Body of pancreas (tissue), 4 donors: Measurements from ENCODE around the gene TPP1. TPM values are rescaled to one million over a fixed set of nuclear protein-coding genes. Genes with fewer than 3 reads are reported as not detected.

Experiments
- ATAC-seq: fragments of 150-250 bp; one replicate; pipeline ENCODE4 v1.9.1; 2016
- DNase-seq, 4 donors: peaks; one replicate each; pipeline ENCODE4 v3.0.0-alpha.2; 2019
- H3K27ac ChIP-seq, 4 donors: fragments of 200-600 bp; sonication (generic); 1 replicate in 3 of 4; 2 replicates in 1 of 4; pipeline versions ENCODE4 v1.5.1 to v1.6.1; 2016 to 2019; ENCODE audit warnings: mild to moderate bottlenecking in 1 of 4, mixed read lengths in 1 of 4, moderate library complexity in 1 of 4
- H3K27me3 ChIP-seq, 2 donors: fragments of 200-600 bp; sonication (generic); one replicate each; pipeline ENCODE4 v1.6.0; 2016; ENCODE audit warnings: mild to moderate bottlenecking in 1 of 2
- H3K36me3 ChIP-seq, 2 donors: fragments of 200-600 bp; sonication (generic); replicated peaks in 1 of 2; 2 replicates each; pipeline ENCODE4 v1.5.1; 2016; ENCODE audit warnings: low read depth in 2 of 2; ENCODE audit not compliant: insufficient read depth in 1 of 2
- H3K4me1 ChIP-seq: fragments of 200-600 bp; sonication (generic); one replicate; pipeline ENCODE4 v1.6.0; 2016
- H3K4me3 ChIP-seq, 2 donors: fragments of 200-600 bp; sonication (generic); 1 replicate in 1 of 2; 2 replicates in 1 of 2; pipeline ENCODE4 v1.5.1; 2016 to 2019
- H3K9me3 ChIP-seq, 3 donors: fragments of 200-600 bp; sonication (generic); 1 replicate in 2 of 3; 2 replicates in 1 of 3; pipeline ENCODE4 v1.5.1; 2016
- POLR2A ChIP-seq, 3 donors: fragments of 450-650 bp; IDR thresholded peaks; one replicate each; pipeline ENCODE4 v1.6.1; 2016; ENCODE audit warnings: antibody characterized with exemption in 3 of 3, mild to moderate bottlenecking in 2 of 3
- WGBS, 2 donors: methylation state at CpG; one replicate each; pipeline ENCODE4 v1.1.5; 2017; 5-methylcytosine and 5-hydroxymethylcytosine counted together
- intact Hi-C: fragments of 100-400 bp; cut with DNase I; formaldehyde crosslinking; loops from one replicate; pipeline ENCODE4 v1.15.1; 2023
- total RNA-seq, 2 donors: library from RNA; depleted of rRNA; stranded (reverse); fragments of >200 nt; gene quantifications; one replicate each; pipeline ENCODE4 v1.1.0, GENCODE V29; 2016
- TF ChIP-seq, protein P1 (sequence below), 7 experiments: fragments of 450-650 bp in 4 of 7; fragments of 200-600 bp in 3 of 7; sonication (generic) in 3 of 7; IDR thresholded peaks; one replicate each; pipeline ENCODE4 v1.5.1; 2016 to 2019; ENCODE audit warnings: antibody characterized with exemption in 7 of 7

Gene TPP1
- total RNA-seq, 2 donors from 2014 or later = 20.8 TPM

DNA sequence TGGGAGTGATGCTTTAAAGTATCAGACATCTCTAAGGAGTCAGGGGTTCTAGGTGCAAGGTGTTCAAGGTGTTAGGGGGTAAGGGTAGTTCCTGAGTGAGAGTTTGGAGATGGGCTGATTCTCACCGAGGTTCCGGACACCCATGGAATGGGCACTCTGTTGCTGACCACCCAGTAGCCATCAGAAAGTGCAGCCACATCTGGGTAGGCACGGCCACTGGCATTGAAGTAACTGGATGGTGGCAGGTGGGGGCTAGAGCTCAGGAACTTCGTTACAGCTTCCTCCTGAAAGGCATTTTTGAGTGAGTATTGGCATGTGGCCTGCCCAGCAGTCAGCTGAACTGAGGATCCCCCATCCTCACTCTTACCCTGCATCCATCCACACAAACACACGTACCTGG lies 4.2 kb downstream of the TPP1 start:
- Histone ChIP-seq H3K27me3 (no peaks in the 10 kb centered on the region), H3K9me3 (no peaks in the 10 kb centered on the region), H3K4me3 (no peak overlapping the region), H3K36me3 (peaks cover 0 to 5% of the 10 kb centered on the region in 2 donors), H3K27ac (no peak overlapping the region), H3K4me1 (peaks cover 39% of the 10 kb centered on the region)
- 96 to 99% methylated on average over 3 to 5 of the region's 5 CpGs for WGBS, 2 donors
- no peak for DNase-seq
- no peak for ATAC-seq
- intact Hi-C loops = no loop called here
- TF ChIP-seq, protein P1, sequence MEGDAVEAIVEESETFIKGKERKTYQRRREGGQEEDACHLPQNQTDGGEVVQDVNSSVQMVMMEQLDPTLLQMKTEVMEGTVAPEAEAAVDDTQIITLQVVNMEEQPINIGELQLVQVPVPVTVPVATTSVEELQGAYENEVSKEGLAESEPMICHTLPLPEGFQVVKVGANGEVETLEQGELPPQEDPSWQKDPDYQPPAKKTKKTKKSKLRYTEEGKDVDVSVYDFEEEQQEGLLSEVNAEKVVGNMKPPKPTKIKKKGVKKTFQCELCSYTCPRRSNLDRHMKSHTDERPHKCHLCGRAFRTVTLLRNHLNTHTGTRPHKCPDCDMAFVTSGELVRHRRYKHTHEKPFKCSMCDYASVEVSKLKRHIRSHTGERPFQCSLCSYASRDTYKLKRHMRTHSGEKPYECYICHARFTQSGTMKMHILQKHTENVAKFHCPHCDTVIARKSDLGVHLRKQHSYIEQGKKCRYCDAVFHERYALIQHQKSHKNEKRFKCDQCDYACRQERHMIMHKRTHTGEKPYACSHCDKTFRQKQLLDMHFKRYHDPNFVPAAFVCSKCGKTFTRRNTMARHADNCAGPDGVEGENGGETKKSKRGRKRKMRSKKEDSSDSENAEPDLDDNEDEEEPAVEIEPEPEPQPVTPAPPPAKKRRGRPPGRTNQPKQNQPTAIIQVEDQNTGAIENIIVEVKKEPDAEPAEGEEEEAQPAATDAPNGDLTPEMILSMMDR (IDR thresholded peaks at IDR 0.05) = no peak

DNA sequence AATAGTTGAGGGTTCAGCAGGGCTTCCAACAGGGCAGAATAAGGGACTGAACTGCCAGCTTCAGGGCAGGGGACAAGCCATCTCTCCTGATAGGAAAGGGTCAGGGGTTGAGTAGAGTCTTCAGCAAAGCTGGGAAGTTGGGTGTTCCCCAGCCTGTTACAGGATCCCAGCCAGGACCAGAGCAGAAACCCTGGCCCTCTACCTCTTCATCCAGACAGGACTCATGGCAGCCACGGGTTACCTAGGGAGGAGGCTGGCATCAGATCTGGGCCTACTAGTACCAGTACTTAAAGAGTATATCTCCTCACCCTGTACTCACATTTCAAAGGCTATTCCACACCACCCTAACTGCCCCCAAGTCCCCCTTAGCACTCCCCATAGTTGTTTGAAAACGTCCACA lies 4.8 kb downstream of the TPP1 start:
- H3K4me3 ChIP-seq = no peak overlapping the region
- 89 to 95% methylated on average over 2 of the region's 2 CpGs for WGBS, 2 donors
- no peak for DNase-seq
- intact Hi-C loops = no loop called here
- H3K36me3 ChIP-seq = peaks cover 0 to 11% of the 10 kb centered on the region in 2 donors
- TF ChIP-seq POLR2A (IDR thresholded peaks at IDR 0.05) = no peak
- TF ChIP-seq, protein P1 (IDR thresholded peaks at IDR 0.05) = no peak
- H3K27me3 ChIP-seq = no peaks in the 10 kb centered on the region
- ATAC-seq = no peak
- no peaks in the 10 kb centered on the region for H3K9me3 ChIP-seq
- H3K4me1 ChIP-seq = peaks cover 34% of the 10 kb centered on the region
- no peak overlapping the region for H3K27ac ChIP-seq

GRCh38 chr11:6613496-6613895 lies 5.7 kb downstream of the TPP1 start:
- Histone ChIP-seq H3K4me1 (peaks cover 30% of the 10 kb centered on the region), H3K9me3 (no peaks in the 10 kb centered on the region), H3K36me3 (peaks cover 0 to 18% of the 10 kb centered on the region in 2 donors), H3K27me3 (no peaks in the 10 kb centered on the region), H3K27ac (peak overlapping the region; percentile 97 to 99 (median 99)), H3K4me3 (no peak overlapping the region)
- intact Hi-C loops = no loop called here
- ATAC-seq (no peak), DNase-seq (no peak)
- WGBS, 2 donors = 90 to 93% methylated on average over 3 of the region's 3 CpGs
- no peak for TF ChIP-seq POLR2A (IDR thresholded peaks at IDR 0.05)
- TF ChIP-seq, protein P1 (IDR thresholded peaks at IDR 0.05) = no peak

- peaks cover 28% of the 10 kb centered on the region for H3K4me1 ChIP-seq
Observed at GRCh38 chr11:6612213-6613041, 6.8 kb downstream of the TPP1 start, which contains the start of gene TAF10. TSS of gene TAF10 (minus strand) at chr11:6612216. CDS start at chr11:6612189, 27 bp downstream.

More at GRCh38 chr11:6612213-6613041, 6.8 kb downstream of the TPP1 start, which contains the start of gene TAF10:
- intact Hi-C loops = no loop called here
- no peaks in the 10 kb centered on the region for H3K9me3 ChIP-seq
- peaks cover 0 to 23% of the 10 kb centered on the region in 2 donors for H3K36me3 ChIP-seq
- peak; percentile 97 to 98 (median 98) for TF ChIP-seq POLR2A (IDR thresholded peaks at IDR 0.05)
- TF ChIP-seq, protein P1 (IDR thresholded peaks at IDR 0.05) = peak in 5 of 7 experiments; percentile 28 to 76 (median 60)
- DNase-seq = peak; percentile 98 to 99 (median 98)
- H3K27ac ChIP-seq = peak within 1 kb of the TSS; percentile 97 to 99 (median 99)
- peak within 1 kb of the TSS; percentile 47 to 49 for H3K4me3 ChIP-seq
- 0% methylated on average over 13 to 51 of the region's 51 CpGs for WGBS, 2 donors
- peak; percentile 93 for ATAC-seq
- H3K27me3 ChIP-seq = no peaks in the 10 kb centered on the region
